ENCODE measurements around the gene WSCD2.

Gene WSCD2

DNA sequence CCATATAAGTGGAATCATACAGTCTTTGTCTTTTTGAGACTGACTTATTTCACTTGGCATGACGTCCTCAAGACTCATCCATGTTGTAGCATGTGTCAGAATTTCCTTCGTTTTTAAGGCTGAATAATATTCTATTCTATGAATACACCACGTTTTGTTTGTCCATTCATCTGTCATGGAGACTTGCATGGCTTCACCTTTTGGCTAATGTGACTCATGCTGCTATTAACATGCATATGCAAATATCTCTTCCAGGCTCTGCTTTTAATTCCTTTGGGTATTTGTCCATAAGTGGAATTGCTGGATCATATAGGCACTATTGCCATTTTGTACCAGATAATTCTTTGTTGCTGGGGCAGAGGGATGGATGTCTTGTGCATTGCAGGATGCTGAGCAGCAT lies 19.6 kb upstream of the WSCD2 start:
- no peak for DNase-seq

DNA sequence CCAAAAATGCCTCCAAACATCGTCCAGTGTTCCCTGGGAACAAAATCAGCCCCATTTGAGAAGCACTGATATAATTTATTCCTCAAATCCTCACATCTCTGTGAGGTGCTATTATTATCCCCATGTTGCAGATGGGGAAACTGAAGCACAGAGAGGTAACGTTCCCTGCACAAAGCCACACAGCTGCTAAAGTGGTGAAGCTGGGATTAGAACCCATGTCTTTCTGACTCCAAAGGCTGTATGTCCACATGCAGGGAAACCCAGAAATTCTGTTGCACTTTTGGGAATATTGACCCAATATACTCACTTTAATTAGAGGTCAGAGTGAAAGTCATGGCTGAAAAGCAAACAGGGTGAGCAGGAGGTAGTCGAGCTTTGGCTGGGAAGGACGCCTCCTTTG lies 19.1 kb upstream of the WSCD2 start:
- no peak for DNase-seq

DNA sequence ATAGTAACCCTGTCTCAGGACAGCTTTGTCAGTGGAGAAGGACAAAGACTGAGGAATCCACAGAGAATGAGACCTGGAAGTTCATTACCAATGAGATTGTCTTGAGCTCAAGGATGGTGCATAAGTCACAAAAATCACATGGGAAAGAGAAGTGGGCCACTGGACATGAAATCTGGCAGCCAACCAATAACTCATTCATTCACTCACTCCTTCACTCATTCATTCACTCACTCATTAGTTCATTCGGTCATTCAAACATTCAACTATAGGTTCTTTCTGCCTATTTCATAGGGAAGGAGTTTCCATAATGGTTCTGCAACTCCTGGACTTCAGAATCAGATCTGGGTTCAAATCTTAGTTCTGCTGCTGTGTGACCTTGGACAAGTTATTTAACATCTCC lies 18.2 kb upstream of the WSCD2 start:
- DNase-seq, result no peak

DNA sequence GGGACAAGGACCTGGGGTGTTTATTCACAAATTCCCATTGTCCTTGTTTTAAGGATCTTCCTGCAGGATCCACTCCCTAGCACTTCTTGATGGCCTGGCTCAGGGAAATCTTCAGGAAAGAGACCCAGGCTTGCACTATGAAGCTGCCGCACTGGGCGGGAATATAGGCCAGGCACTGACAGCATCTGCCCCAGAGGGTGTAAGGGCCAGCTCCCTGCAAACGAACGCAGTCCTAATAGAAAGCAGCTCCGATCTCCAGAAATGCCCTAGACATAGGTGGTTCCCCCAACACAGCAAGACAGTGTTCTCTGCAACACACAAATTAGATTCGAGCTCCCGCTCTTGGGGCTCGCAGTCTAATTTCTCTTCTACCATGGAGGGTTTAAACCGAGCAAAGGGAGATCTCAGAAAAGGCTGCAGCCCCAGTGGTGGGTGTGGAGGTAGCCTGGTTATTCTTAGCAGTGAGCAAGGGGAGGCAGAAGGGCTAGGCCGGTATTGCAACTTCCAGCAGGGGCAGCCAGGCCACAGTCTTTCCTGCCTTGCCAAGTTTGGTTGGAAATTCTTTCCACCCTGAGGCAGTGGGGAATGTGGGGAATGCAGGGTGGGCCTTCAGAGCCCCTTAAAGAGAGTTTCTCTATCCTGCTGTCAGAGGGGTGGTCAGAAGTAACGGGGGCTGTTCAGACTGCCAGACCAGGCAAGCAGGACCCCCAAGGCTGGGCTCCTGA lies 16.1 kb upstream of the WSCD2 start:
- no peak for DNase-seq

DNA sequence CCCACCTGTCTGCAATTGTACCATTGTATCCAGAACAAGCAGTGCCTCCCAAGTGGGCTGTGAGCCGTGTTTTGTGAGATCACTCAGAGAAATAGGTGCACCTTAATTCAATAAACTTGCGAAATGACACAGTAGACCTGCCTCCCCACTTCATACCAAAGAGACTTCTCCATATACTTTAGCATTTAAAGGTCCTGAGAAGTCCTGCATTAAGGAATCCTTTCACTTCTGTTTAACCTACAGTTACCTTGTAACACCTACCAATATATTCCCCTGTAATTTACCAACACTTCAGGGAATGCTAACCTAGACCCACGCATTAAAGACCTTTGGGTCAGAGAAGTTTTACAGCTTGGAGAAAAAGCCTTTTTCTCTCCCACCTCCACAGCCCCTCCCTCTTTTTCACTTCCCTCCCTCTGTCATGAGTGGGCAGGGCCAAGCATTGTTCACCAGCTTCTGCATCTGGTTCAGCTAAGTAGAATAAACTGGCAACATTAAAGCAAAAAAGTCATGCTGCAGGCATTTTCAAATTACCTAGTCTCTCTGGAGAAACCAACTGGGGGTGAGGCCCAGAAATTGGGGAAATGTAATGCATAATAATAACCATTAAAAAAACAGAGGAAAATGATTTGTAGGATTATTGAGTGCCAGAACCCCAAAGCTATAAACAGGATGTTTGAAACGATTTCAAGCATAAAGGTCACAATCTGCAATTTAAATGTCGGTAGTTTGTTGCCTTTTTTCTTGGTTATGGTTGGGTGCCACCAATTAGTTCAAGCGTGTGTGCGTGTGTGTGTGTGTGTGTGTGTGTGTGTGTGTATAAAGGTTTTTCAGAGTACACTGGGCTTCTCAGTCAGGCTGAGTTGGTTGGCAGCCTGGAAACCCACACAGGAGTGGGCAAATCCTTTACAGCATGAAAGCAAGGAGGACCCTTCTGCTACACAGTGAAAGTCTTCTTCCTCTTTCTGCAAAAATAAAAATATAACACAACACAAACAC lies 13.7 kb upstream of the WSCD2 start:
- peak; percentile 24 for DNase-seq

DNA sequence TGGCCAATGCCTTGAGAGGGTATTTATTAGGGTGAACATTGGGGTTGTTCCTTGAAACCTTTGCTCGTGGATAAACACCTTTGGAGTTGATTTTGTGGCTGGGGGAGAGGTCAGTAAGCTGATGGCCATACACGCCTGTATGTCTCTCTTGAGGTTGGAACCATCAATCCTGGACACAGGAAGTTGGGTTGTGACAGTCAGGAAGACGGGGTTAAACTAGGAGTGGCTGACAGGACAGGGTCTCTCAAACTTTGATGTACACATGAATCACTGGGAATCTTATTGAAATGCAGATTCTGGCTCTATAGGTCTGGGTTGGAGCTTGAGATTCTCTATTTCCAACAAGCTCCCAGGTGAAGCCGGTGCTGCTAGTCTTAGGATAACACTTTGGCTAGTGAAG lies 12.8 kb upstream of the WSCD2 start:
- DNase-seq, result no peak

DNA sequence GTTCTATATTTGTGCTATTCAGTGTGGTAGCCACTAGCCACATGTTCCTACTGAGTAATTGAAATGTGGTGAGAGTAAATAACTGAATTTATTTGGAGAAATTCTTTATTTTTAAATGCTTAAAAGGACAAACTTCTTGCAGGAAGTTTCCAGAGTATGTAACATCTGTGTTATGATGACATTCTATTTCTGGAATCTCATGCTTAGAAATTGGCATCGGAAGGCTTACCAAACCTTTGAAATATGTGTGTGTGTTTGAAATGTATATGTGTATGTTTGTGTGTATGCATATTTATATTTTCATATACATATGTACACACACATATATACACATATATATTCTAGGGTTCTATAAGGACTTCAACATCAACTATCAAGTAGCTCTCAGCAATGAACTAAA lies 12.4 kb upstream of the WSCD2 start:
- DNase-seq, result no peak

DNA sequence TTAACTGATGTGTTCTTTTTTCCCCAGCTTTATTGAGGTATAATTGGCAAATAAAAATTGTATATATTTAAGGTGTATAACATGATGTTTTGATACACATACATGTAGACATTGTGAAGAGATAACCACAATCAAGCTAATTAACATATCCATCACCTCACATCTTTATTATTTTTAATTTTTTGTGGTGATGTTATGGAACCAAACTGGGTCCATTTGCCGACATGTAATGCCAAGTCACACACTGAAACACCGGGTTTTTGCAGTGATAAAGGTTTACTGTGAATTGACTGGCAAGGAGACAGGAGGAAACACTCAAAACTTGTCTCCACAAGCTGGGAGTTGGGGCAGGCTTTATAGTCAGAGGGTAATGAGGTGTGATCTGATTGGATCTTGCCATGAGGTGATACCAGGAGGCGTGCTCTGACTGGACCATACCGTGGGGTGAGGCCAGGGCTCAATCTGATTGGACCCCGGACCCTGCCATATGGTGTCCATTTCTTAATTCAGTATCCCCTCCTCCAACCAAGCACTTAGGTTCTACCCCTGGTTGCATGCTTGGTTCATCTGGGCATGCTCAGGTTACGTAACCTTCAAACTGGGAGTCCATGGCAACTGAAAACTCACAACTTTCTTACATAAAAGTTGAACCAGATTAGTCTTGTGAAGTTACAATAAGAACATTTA lies 11.8 kb upstream of the WSCD2 start:
- DNase-seq, result no peak

DNA sequence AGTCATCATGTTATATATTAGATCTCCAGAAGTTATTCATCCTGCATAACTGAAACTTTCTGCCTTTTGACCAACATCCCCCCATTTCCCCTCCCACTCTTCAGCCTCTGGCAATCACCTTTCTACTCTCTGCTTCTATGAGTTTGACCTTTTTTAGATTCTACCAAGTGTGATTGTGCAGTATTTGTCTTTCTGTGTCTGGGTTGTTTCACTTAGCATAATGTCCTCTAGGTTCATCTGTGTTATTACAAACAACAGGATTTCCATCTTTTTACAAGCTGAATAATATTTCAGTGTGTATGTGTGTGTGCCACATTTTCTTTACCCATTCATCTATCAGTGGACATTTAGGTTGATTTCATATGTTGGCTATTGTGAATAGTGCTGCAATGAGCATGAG lies 11.2 kb upstream of the WSCD2 start:
- no peak for DNase-seq

DNA sequence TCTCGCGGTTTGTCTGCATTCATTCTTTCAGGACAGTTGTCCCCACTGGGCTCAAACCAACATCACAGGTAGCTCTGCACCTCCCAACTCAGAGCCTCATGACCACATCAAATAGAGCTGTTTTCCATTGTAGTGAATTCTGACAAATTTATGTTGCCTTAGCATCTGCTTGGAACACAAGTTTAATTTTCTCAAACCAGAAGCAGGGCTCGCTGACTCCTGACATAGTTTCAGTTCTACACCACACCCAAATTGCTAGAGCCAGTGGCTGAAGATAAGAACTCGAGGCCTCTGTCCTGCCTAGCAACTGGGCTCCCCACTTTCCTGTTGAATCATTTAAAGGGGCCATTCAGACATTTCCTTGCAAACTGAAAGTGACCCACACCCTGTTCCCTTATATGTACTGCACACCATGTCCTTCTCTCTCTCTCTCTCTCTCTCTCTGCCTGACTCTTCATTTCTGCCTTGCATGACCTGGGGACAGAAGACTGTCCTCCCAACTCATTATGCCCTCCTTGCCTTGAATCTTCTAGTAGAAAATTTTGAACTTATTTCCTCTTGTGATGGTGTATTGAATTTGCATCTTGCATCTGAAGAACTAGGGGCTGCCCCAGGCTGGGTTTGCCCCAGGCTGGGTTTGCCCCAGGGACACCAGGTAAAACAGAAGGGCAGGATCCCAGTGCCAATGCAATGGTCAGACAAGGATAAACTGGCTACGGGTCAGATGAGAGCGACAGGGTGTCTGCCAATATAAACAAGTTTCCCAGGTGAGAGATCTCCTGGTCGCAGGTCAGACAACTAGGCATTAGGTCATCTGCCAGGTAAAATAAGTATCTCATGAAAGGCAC lies 9.7 kb upstream of the WSCD2 start:
- peak; percentile 15 for DNase-seq

DNA sequence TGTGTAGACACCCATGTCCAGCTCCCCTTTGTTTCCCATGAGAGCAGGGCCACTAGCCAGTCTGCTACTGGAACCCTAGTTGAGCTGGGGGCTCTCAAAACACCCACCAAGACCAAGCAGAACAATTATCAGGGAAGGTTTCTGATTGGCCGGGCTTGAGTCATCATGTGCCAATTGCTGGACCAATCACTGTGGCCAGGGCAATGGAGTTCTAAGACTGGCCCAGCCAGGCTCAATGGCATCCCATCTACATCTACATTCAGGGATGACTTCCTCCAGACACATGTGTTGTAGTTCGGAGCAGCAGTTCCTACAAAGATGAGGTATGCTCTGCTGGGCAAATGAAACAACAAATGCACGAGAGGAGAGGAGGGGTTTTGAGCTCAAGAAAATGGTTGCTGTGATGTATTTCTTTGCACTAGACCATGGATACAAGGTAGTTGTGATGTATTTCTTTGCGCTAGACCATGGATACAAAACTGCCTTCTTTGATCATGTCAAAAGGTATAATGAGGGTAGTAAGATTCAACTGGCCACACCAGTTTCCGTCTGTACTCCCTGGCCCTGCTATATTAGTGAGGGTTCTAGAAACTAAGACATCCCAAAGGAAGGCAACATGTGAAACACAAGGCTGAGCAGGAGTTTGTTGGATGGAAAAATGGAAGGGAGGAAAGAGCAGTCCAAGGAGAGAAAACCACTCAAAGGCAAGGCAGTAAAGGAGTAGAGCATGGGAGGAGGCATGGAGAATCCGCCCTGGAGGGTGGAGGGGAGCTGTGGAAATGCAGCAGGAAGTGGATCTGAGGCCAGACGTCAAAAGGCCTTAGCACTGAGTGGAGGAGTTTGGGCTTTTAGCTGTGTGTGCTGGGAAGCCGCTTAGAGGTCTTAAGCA lies 8.9 kb upstream of the WSCD2 start:
- no peak for DNase-seq

DNA sequence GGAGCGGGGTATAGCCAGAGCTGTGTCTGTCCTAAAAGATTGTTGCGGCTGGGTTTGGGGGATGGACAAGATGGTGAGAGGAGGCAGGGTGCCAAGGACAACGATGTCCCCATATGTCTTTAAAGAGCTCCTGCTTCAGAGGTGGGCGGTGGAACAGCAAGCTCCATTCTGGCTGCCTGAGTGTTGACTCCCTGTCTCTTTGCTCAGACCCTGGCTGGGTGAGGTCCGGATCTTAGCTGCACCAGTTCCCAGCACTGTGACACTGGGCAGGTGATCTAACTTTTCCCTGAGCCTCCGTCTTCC lies 8.3 kb upstream of the WSCD2 start:
- no peak for DNase-seq

DNA sequence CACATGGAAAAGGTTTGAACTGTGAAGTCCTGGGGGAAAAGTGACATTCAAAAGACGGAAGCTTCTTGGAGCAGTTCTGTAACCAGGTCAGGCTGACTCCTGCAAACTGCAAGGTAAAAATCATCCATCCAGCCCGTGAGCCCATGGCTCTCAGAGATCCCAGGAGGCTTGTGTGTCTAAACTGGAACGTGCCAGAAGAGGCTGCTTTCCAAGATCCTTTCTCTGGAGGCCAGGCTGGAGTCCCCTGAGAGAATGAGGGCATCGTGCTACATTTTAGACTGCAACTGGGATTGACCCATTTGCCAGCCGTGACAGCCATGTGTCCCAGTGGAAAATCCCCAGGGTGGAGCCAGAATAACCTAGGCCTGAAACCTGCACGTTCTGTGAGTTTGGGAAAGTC lies 7.8 kb upstream of the WSCD2 start:
- no peak for DNase-seq

DNA sequence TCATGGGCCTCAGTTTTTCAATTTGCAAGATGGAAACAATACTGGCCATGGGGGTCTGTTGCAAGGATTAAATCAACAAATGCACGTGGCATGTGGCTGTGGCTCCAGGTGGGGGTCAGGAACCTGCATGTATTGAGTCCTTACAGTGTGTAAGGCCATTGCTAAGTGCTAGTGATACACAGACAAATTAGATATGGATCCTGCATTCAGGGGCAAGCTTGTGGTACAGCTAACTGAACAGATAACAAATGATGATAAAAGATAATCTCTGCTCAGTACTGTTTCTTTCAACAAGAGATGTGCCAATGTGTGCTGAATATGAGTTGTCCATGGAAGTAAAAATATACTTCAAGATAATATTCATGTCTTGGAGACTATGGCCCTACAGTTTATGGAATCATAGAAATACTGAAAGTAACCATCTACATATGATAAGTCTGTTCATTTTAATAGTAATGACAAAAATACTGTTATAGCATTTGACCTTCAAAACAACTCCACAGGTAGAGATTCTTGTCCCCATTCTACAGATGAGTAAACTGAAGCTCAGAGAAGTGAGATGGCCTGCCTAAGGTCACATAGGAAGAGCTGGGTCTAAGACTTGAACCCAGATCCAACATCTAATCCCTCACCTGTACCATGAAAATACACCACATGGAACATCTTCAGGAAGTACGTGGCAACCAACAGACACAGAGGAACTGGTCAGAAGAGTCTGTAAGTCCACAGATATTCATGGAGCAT lies 7.2 kb upstream of the WSCD2 start:
- DNase-seq, result no peak

DNA sequence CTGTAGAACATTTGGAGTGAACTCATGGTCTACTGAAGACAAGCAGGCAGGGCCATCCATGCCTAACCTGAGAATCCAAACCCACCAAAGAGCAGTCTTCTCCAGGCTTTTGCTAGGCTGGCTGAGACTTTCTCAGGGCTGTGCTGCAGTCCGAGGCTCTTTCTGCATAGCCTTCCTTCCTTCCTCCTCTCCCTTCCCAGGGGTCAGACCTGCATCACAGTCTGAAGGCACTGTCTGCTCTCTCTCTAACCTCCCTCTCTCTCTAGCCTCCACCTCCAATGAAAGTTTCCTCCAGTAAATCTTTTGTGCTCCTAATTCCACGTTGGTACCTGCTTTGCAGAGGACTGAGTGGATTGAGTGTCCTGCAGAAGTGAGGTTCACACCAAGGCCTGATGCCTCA lies 6.4 kb upstream of the WSCD2 start:
- DNase-seq, result no peak

DNA sequence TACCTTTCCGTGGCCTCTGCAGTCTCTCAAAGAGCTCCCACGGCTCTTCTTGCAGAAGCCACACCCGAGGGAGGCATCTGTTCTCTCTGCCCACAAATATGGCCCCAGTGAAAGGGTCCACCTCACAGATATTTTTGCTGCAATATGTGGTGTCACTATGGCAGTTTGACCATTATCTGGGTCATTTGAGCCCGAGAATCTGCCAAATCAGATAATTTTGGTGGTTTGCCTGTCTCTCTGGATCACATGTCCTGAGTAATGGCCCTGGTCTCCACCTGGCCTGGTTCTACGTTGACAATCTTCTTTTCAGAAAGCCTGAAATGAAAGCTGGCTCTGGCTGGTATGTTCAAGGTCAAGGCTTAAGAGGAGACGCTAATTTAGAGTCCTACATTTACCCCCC lies 5.7 kb upstream of the WSCD2 start:
- DNase-seq, result no peak

DNA sequence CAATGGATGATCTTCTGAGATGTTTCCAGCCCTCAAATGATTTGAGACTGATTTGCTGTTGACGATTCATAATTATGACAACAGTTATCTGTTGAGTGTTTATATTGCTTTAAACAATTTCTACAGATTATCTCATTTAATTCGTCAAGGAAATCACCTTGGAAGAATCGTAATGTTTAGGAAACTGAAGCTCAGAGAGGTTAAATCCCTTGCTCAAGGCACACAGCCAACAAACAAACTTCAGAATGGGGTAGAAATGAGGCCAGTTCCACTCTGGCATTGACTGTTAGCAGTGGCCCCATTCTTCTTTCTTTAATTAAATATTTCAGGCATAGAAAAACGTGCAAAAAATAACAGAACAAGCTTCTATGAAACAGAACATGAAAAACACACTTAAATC lies 4.0 kb upstream of the WSCD2 start:
- no peak for DNase-seq

DNA sequence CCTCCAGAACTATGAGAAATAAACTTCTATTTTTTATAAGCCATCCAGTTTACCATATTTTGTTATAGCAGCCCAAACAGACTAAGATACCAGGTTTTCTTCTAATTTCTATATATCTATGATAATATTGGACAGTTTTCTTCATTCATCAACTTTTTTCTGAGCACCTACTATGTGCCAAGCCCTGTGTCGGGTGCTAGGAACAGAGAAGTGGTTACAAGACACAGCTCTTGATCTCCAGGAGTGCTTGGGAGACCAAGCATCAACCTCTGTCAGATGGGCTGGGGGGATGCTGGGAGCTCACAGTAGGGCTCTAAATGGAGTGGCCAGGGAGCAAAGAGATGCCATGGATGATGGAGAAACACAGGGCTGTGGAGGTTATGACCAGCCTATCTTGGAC lies 2.9 kb upstream of the WSCD2 start:
- DNase-seq, result no peak

DNA sequence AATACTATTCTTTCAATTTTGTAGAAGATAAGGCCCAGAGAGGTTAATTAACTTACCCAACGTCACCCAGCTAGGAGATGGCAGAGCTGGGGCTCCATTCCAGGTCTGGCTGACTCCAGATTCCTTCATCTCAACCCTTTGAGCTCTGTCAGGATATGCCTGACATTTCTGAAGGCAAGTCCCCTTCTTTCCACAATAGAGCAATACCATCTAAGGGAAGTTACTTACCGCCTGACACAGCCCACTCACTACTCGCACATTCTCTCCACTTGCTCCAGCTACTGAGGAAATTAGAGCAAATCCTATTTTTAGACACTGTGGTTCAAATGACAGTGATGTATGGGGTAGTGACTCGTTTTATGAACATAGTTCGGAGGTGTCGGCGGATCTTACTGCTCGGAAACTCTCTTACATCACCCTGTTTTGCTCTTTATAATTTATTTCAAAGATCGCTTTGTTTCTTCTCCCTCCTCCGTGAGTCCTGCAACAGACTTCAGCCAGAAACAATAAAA lies 2.0 kb upstream of the WSCD2 start:
- peak; percentile 68 for DNase-seq

DNA sequence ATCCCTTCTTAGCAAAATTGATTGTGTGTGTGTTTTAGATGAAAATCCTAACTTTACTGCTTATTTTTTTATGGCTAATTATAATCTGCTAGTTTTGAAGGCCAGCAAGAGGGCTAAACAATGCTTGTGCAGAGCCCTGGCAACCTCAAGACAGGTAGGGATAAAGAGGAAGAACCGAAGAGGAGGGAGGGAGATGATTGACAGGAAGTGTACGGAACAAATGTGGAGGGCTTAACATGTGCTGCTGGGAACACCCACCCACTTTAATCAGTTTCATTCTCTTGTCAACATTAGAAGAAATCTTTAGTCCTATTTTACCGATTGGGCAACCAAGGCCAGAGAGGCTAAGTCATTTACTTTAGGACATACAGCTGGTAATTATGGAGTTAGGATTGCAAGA lies 1.4 kb upstream of the WSCD2 start:
- DNase-seq, result peak; percentile 8
